Myocyte (in vitro differentiated cells): Measurements from ENCODE around the gene CRIP2. TPM values are rescaled to one million over a fixed set of nuclear protein-coding genes. Genes with fewer than 3 reads are reported as not detected.
A peak's percentile ranks its signal among the peaks of the same experiment; 100 is the strongest.

Experiments
- DNase-seq: peaks from one replicate; pipeline ENCODE4 v3.0.0-alpha.2; 2012; ENCODE audit warnings: low read depth
- polyA plus RNA-seq: library from polyadenylated mRNA; unstranded; fragments of >200 nt; gene quantifications from one replicate; pipeline ENCODE4 v1.2.1, GENCODE V29; 2012; ENCODE audit warnings: missing spikeins
- total RNA-seq: library from RNA; depleted of rRNA; stranded (reverse); fragments of >200 nt; gene quantifications from 2 replicates; pipeline ENCODE4 v1.2.3, GENCODE V29; 2014

CRIP2 gene
- 586 and 856 TPM in 2 replicates for total RNA-seq
- 418 TPM for polyA plus RNA-seq

GRCh38 chr14:105474483-105475268 lies at the start of gene CRIP2:
CRIP2 (plus strand) TSS chr14:105474821; CDS start chr14:105474863, 42 bp downstream.
- DNase-seq, result peak; percentile 77

GRCh38 chr14:105424861-105425260 lies 49.8 kb upstream of the CRIP2 start:
- no peak for DNase-seq

GRCh38 chr14:105425823-105426247 lies 48.8 kb upstream of the CRIP2 start:
- no peak for DNase-seq

- no peak for DNase-seq
These were observed 48.0 kb upstream of the CRIP2 start for GRCh38 chr14:105426416-105427130.

GRCh38 chr14:105427412-105427811 lies 47.2 kb upstream of the CRIP2 start:
- DNase-seq, result no peak

- no peak for DNase-seq
These were observed 46.6 kb upstream of the CRIP2 start for GRCh38 chr14:105427936-105428485.

- no peak for DNase-seq
These were observed 44.6 kb upstream of the CRIP2 start for GRCh38 chr14:105430042-105430441.

GRCh38 chr14:105430565-105430964 lies 44.1 kb upstream of the CRIP2 start:
- DNase-seq, result peak; percentile 69

GRCh38 chr14:105431256-105431655 lies 43.4 kb upstream of the CRIP2 start:
- DNase-seq, result no peak

GRCh38 chr14:105432657-105433056 lies 42.0 kb upstream of the CRIP2 start:
- DNase-seq, result no peak

GRCh38 chr14:105433161-105433605 lies 41.4 kb upstream of the CRIP2 start:
- DNase-seq, result no peak

GRCh38 chr14:105436402-105436801 lies 38.2 kb upstream of the CRIP2 start:
- DNase-seq, result no peak

- DNase-seq, result no peak
These were observed 37.5 kb upstream of the CRIP2 start for GRCh38 chr14:105436891-105437722.

- no peak for DNase-seq
These were observed 36.7 kb upstream of the CRIP2 start for GRCh38 chr14:105437723-105438500.

GRCh38 chr14:105439179-105439578 lies 35.4 kb upstream of the CRIP2 start:
- DNase-seq, result no peak

GRCh38 chr14:105439710-105440553 lies 34.7 kb upstream of the CRIP2 start:
- peak; percentile 69 for DNase-seq

GRCh38 chr14:105440554-105440900 lies 34.1 kb upstream of the CRIP2 start:
- no peak for DNase-seq

GRCh38 chr14:105440992-105441391 lies 33.6 kb upstream of the CRIP2 start:
- no peak for DNase-seq

- no peak for DNase-seq
These were observed 32.5 kb upstream of the CRIP2 start for GRCh38 chr14:105442125-105442524.

- DNase-seq, result no peak
These were observed 31.8 kb upstream of the CRIP2 start for GRCh38 chr14:105442834-105443233.
